ENCODE results near the gene ARHGEF38.
"Not testable (repeated sequence)": the region's sequence is repeated elsewhere in the genome, so short reads cannot be mapped to it uniquely, and the experiment has no call there.

ARHGEF38 gene

DNA sequence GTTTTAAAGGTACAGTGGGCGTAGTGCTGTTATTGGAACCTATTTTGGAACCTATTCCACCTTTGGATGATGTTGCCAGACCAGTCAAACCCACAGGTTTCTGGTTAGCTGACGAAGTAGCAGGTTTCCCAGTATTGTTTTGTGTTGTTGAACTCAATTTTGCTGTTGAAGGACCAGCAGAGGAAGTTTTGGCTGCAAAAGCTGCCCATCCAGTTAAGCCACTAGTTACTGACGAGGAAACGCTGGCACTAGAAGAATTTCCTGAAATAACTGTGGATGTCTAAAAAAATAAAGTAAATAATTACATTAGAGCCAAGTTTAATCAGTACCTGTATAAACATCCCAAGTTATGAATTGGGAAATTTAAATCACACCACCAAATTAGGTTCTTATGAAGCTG, 130.6 kb downstream of the ARHGEF38 start:
- Histone ChIP-seq H3K23ac (ENCODE audit: low read length in 2 of 2) (no peak overlapping the region), H3K4ac (ENCODE audit: low read depth in 1 of 2, low read length in 2 of 2) (no peak overlapping the region), H3K9me3 (ENCODE audit: control insufficient read depth, low read length) (no peaks in the 10 kb centered on the region), H3K27me3 (ENCODE audit: control insufficient read depth in 1 of 2, insufficient read depth in 1 of 2, low read length in 2 of 2) (no peaks in the 10 kb centered on the region), H3K14ac (ENCODE audit: low read length in 2 of 2) (no peak overlapping the region), H3K4me3 (ENCODE audit: insufficient read depth in 1 of 2, low read depth in 1 of 2, low read length in 2 of 2) (no peak overlapping the region), H3K79me1 (replicated peaks; ENCODE audit: low read length, poor library complexity, severe bottlenecking) (no peaks in the 10 kb centered on the region), H3K18ac (ENCODE audit: low read depth in 1 of 2, low read length in 2 of 2) (no peak overlapping the region), H2AK5ac (ENCODE audit: low read length, severe bottlenecking) (no peak overlapping the region), H2BK120ac (ENCODE audit: low read depth, low read length) (no peak overlapping the region), H3K9ac (ENCODE audit: low read length) (no peak overlapping the region), H2BK5ac (ENCODE audit: low read depth, low read length, poor library complexity, severe bottlenecking) (no peak overlapping the region), H4K91ac (ENCODE audit: low read length) (no peak overlapping the region), H3K27ac (ENCODE audit: low read length, poor library complexity, severe bottlenecking) (no peak overlapping the region), H4K8ac (ENCODE audit: low read length) (no peak overlapping the region), H3K4me1 (ENCODE audit: control insufficient read depth, insufficient read depth, low read depth, low read length) (no peaks in the 10 kb centered on the region), H3K36me3 (ENCODE audit: control insufficient read depth in 1 of 2, insufficient read depth in 2 of 2, low read depth in 1 of 2, low read length in 2 of 2) (peaks cover 6 to 59% of the 10 kb centered on the region in 2 experiments), H2BK15ac (ENCODE audit: low read depth, poor library complexity, severe bottlenecking) (no peak overlapping the region), H2BK12ac (ENCODE audit: low read length in 2 of 2) (no peak overlapping the region), H3K4me2 (ENCODE audit: low read length, poor library complexity, severe bottlenecking) (no peak overlapping the region), H2AFZ (ENCODE audit: low read depth, low read length) (no peak overlapping the region)
- 94% methylated on average over 2 of the region's 4 CpGs for WGBS
- DNase-seq = no peak

DNA sequence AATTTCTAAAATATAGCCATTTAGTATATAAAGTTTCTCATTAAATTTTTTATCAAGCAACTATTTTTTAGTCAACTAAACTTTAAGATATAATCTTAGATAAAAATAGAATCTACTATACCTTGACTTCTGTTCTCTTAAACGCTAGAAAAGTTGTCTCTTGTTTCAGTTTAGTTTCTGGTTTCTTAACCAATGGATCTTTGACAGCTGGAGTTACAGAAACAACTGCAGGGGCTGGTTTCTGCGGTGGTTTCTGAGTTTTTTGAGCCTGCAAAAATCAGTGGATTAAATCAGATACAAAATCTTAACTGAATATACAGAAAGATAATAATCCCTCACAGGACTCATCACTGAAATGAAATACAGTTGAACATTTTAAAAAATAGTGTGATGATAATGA, 134.2 kb downstream of the ARHGEF38 start:
- H3K4me3 ChIP-seq (ENCODE audit: insufficient read depth in 1 of 2, low read depth in 1 of 2, low read length in 2 of 2) = no peak overlapping the region
- H3K36me3 ChIP-seq (ENCODE audit: control insufficient read depth in 1 of 2, insufficient read depth in 2 of 2, low read depth in 1 of 2, low read length in 2 of 2) = peaks cover 10 to 86% of the 10 kb centered on the region in 2 experiments
- H3K4me2 ChIP-seq (ENCODE audit: low read length, poor library complexity, severe bottlenecking) = no peak overlapping the region
- no peak overlapping the region for H3K27ac ChIP-seq (ENCODE audit: low read length, poor library complexity, severe bottlenecking)
- no peak overlapping the region for H4K91ac ChIP-seq (ENCODE audit: low read length)
- no peak overlapping the region for H2AFZ ChIP-seq (ENCODE audit: low read depth, low read length)
- no peak overlapping the region for H2BK12ac ChIP-seq (ENCODE audit: low read length in 2 of 2)
- no peak overlapping the region for H3K18ac ChIP-seq (ENCODE audit: low read depth in 1 of 2, low read length in 2 of 2)
- H4K8ac ChIP-seq (ENCODE audit: low read length) = no peak overlapping the region
- no peak overlapping the region for H3K23ac ChIP-seq (ENCODE audit: low read length in 2 of 2)
- no peak overlapping the region for H2BK120ac ChIP-seq (ENCODE audit: low read depth, low read length)
- no peaks in the 10 kb centered on the region for H3K27me3 ChIP-seq (ENCODE audit: control insufficient read depth in 1 of 2, insufficient read depth in 1 of 2, low read length in 2 of 2)
- DNase-seq = no peak
- H2BK15ac ChIP-seq (ENCODE audit: low read depth, poor library complexity, severe bottlenecking) = no peak overlapping the region
- no peak overlapping the region for H2AK5ac ChIP-seq (ENCODE audit: low read length, severe bottlenecking)
- no peak overlapping the region for H3K4ac ChIP-seq (ENCODE audit: low read depth in 1 of 2, low read length in 2 of 2)
- no peak overlapping the region for H2BK5ac ChIP-seq (ENCODE audit: low read depth, low read length, poor library complexity, severe bottlenecking)
- H3K9ac ChIP-seq (ENCODE audit: low read length) = no peak overlapping the region
- no peaks in the 10 kb centered on the region for H3K9me3 ChIP-seq (ENCODE audit: control insufficient read depth, low read length)
- peaks cover 4% of the 10 kb centered on the region for H3K79me1 ChIP-seq (replicated peaks; ENCODE audit: low read length, poor library complexity, severe bottlenecking)
- WGBS = 100% methylated on average over 1 of the region's 2 CpGs
- H3K4me1 ChIP-seq (ENCODE audit: control insufficient read depth, insufficient read depth, low read depth, low read length) = no peaks in the 10 kb centered on the region
- no peak overlapping the region for H3K14ac ChIP-seq (ENCODE audit: low read length in 2 of 2)

DNA sequence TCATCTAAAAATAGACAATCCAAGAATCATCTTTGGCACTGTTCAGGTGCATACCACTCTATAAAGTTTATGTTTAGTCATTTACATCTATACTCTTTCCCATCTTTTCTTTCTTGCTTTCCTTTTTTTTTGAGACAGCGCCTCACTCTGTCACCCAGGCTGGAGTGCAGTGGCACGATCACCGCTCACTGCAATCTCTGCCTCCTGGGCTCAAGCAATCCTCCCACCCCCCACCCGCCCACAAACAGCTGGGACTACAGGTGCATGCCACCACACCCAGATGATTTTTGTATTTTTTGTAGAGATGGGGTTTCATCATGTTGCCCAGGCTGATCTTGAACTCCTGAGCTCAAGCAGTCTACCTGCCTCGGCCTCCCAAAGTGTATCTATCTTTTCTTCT, 142.4 kb downstream of the ARHGEF38 start:
- not testable (repeated sequence) for DNase-seq; H2BK120ac ChIP-seq (ENCODE audit: low read depth, low read length); H3K4ac ChIP-seq (ENCODE audit: low read depth in 1 of 2, low read length in 2 of 2); H3K27me3 ChIP-seq (ENCODE audit: control insufficient read depth in 1 of 2, insufficient read depth in 1 of 2, low read length in 2 of 2); H3K9ac ChIP-seq (ENCODE audit: low read length); H3K4me2 ChIP-seq (ENCODE audit: low read length, poor library complexity, severe bottlenecking); H3K23ac ChIP-seq (ENCODE audit: low read length in 2 of 2); H4K91ac ChIP-seq (ENCODE audit: low read length); H2BK15ac ChIP-seq (ENCODE audit: low read depth, poor library complexity, severe bottlenecking); H2AK5ac ChIP-seq (ENCODE audit: low read length, severe bottlenecking); H3K27ac ChIP-seq (ENCODE audit: low read length, poor library complexity, severe bottlenecking); H3K4me3 ChIP-seq (ENCODE audit: insufficient read depth in 1 of 2, low read depth in 1 of 2, low read length in 2 of 2); H3K4me1 ChIP-seq (ENCODE audit: control insufficient read depth, insufficient read depth, low read depth, low read length); H3K18ac ChIP-seq (ENCODE audit: low read depth in 1 of 2, low read length in 2 of 2); H2BK12ac ChIP-seq (ENCODE audit: low read length in 2 of 2); H2BK5ac ChIP-seq (ENCODE audit: low read depth, low read length, poor library complexity, severe bottlenecking); H3K9me3 ChIP-seq (ENCODE audit: control insufficient read depth, low read length); H3K14ac ChIP-seq (ENCODE audit: low read length in 2 of 2); H4K8ac ChIP-seq (ENCODE audit: low read length); H3K79me1 ChIP-seq (replicated peaks; ENCODE audit: low read length, poor library complexity, severe bottlenecking); H2AFZ ChIP-seq (ENCODE audit: low read depth, low read length)
- peaks cover 18 to 82% of the 10 kb centered on the region in 2 experiments for H3K36me3 ChIP-seq (ENCODE audit: control insufficient read depth in 1 of 2, insufficient read depth in 2 of 2, low read depth in 1 of 2, low read length in 2 of 2)
- WGBS = 100% methylated on average over 2 of the region's 5 CpGs

DNA sequence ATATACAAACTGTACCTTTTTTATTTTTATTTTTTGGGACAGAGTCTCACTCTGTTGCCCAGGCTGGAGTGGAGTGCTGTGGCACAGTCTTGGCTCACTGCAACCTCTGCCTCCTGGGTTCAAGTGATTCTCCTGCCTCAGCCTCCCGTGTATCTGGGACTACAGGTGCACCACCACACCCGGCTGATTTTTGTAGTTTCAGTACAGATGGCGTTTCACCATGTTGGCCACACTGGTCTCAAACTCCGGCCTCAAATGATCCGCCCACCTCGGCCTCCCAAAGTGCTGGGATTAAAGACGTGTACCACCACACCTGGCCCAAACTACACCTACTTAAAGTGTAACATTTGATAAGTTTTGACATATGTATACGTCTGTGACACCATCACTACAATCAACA, 143.4 kb downstream of the ARHGEF38 start:
- H2AFZ ChIP-seq (ENCODE audit: low read depth, low read length); H3K27ac ChIP-seq (ENCODE audit: low read length, poor library complexity, severe bottlenecking); H3K14ac ChIP-seq (ENCODE audit: low read length in 2 of 2); DNase-seq; H3K9ac ChIP-seq (ENCODE audit: low read length); H2BK5ac ChIP-seq (ENCODE audit: low read depth, low read length, poor library complexity, severe bottlenecking); H2BK120ac ChIP-seq (ENCODE audit: low read depth, low read length); H3K9me3 ChIP-seq (ENCODE audit: control insufficient read depth, low read length); H3K4me1 ChIP-seq (ENCODE audit: control insufficient read depth, insufficient read depth, low read depth, low read length); H2BK12ac ChIP-seq (ENCODE audit: low read length in 2 of 2); H3K4ac ChIP-seq (ENCODE audit: low read depth in 1 of 2, low read length in 2 of 2); H4K8ac ChIP-seq (ENCODE audit: low read length); H3K18ac ChIP-seq (ENCODE audit: low read depth in 1 of 2, low read length in 2 of 2); H2BK15ac ChIP-seq (ENCODE audit: low read depth, poor library complexity, severe bottlenecking); H2AK5ac ChIP-seq (ENCODE audit: low read length, severe bottlenecking); H3K4me3 ChIP-seq (ENCODE audit: insufficient read depth in 1 of 2, low read depth in 1 of 2, low read length in 2 of 2); H3K23ac ChIP-seq (ENCODE audit: low read length in 2 of 2); H3K79me1 ChIP-seq (replicated peaks; ENCODE audit: low read length, poor library complexity, severe bottlenecking); H4K91ac ChIP-seq (ENCODE audit: low read length); H3K4me2 ChIP-seq (ENCODE audit: low read length, poor library complexity, severe bottlenecking); H3K27me3 ChIP-seq (ENCODE audit: control insufficient read depth in 1 of 2, insufficient read depth in 1 of 2, low read length in 2 of 2): not testable (repeated sequence)
- peaks cover 18 to 76% of the 10 kb centered on the region in 2 experiments for H3K36me3 ChIP-seq (ENCODE audit: control insufficient read depth in 1 of 2, insufficient read depth in 2 of 2, low read depth in 1 of 2, low read length in 2 of 2)
- WGBS = 91% methylated on average over 6 of the region's 8 CpGs
